GM19468 (cell line): ENCODE measurements around the gene MRC1.

Experiments used
- ATAC-seq: cut with Tn5 transposase; IDR thresholded peaks from one replicate; pipeline ENCODE4 v1.9.1; 2021; ENCODE audit warnings: mild to moderate bottlenecking, moderate library complexity, moderate number of reproducible peaks; ENCODE audit not compliant: unreplicated experiment; ENCODE audit errors: extremely low read depth

Gene MRC1

GRCh38 chr10:17793823-17794644 lies 15.1 kb upstream of the MRC1 start:
- ATAC-seq, result no peak

- ATAC-seq, result no peak
These were observed 14.1 kb upstream of the MRC1 start for GRCh38 chr10:17795083-17795482.

- ATAC-seq, result no peak
These were observed 13.1 kb upstream of the MRC1 start for GRCh38 chr10:17795813-17796594.

- no peak for ATAC-seq
These were observed 7.6 kb upstream of the MRC1 start for GRCh38 chr10:17801507-17801906.

GRCh38 chr10:17802350-17802749 lies 6.8 kb upstream of the MRC1 start:
- ATAC-seq, result no peak

- ATAC-seq, result no peak
These were observed 6.2 kb upstream of the MRC1 start for GRCh38 chr10:17802976-17803375.

- ATAC-seq, result no peak
These were observed 3.8 kb upstream of the MRC1 start for GRCh38 chr10:17805330-17805729.

GRCh38 chr10:17805921-17806577 lies 3.1 kb upstream of the MRC1 start:
- peak; percentile 54 for ATAC-seq

GRCh38 chr10:17811146-17811865 lies 2.2 kb downstream of the MRC1 start:
- no peak for ATAC-seq

GRCh38 chr10:17814973-17815372 lies 5.8 kb downstream of the MRC1 start:
- ATAC-seq, result no peak

GRCh38 chr10:17816199-17816598 lies 7.1 kb downstream of the MRC1 start:
- ATAC-seq, result no peak

- no peak for ATAC-seq
These were observed 8.2 kb downstream of the MRC1 start for GRCh38 chr10:17817316-17817715.

- no peak for ATAC-seq
These were observed 8.6 kb downstream of the MRC1 start for GRCh38 chr10:17817790-17818189.

GRCh38 chr10:17819836-17820235 lies 10.7 kb downstream of the MRC1 start:
- no peak for ATAC-seq

GRCh38 chr10:17820943-17821342 lies 11.8 kb downstream of the MRC1 start:
- no peak for ATAC-seq

GRCh38 chr10:17821893-17822292 lies 12.7 kb downstream of the MRC1 start:
- ATAC-seq, result no peak

GRCh38 chr10:17831341-17831740 lies 22.2 kb downstream of the MRC1 start:
- ATAC-seq, result no peak

- ATAC-seq, result no peak
These were observed 22.7 kb downstream of the MRC1 start for GRCh38 chr10:17831896-17832295.

GRCh38 chr10:17833656-17834055 lies 24.5 kb downstream of the MRC1 start:
- no peak for ATAC-seq

- ATAC-seq, result no peak
These were observed 26.5 kb downstream of the MRC1 start for GRCh38 chr10:17835688-17836087.
